B cell (primary cell): ENCODE data around the gene SRD5A1. TPM values are rescaled to one million over a fixed set of nuclear protein-coding genes. Genes with fewer than 3 reads are reported as not detected.

Experiments used
- ATAC-seq: fragments of 200-7000 bp; cut with Tn5 transposase; one replicate; pipeline ENCODE4 v1.10.0; 2021; ENCODE audit warnings: low read depth, mild to moderate bottlenecking, moderate number of reproducible peaks, moderate library complexity
- CTCF ChIA-PET: fragments of 350-600 bp; sonication (Branson Sonifier 250); formaldehyde crosslinking; loops from one replicate; lab custom pipeline; 2021; ENCODE audit warnings: antibody characterized with exemption, inconsistent platforms; lab: Charles Lee
- POLR2A ChIA-PET: fragments of 350-600 bp; sonication (Branson Sonifier 250); formaldehyde crosslinking; loops from one replicate; lab custom pipeline; 2021; ENCODE audit warnings: antibody characterized with exemption; lab: Charles Lee
- DNase-seq: peaks from one replicate; pipeline ENCODE4 v3.0.0; 2013
- H2AFZ ChIP-seq: 2 replicates; pipeline ENCODE4 v1.6.1; 2012; ENCODE audit warnings: mild to moderate bottlenecking, low read depth, low read length; ENCODE audit not compliant: insufficient read depth, poor library complexity, severe bottlenecking
- H3K27ac ChIP-seq, 2 donors: 1 replicate in 1 of 2; 2 replicates in 1 of 2; pipeline ENCODE4 v1.5.1; 2012 to 2013; ENCODE audit warnings: low read length in 2 of 2, mild to moderate bottlenecking in 2 of 2, moderate library complexity in 1 of 2
- H3K27me3 ChIP-seq, 4 experiments: fragments of 200-600 bp in 1 of 4; sonication (generic) in 1 of 4; replicated peaks in 1 of 4; 1 replicate in 2 of 4; 2 replicates in 2 of 4; pipeline versions ENCODE4 v1.6.1 to v1.7.0; 2013 to 2016; ENCODE audit warnings: low read length in 3 of 4, mild to moderate bottlenecking in 2 of 4, mixed read lengths in 1 of 4, moderate library complexity in 1 of 4; ENCODE audit not compliant: insufficient read depth in 4 of 4, control insufficient read depth in 3 of 4; ENCODE audit errors: control extremely low read depth in 1 of 4
- H3K36me3 ChIP-seq, 2 experiments: replicated peaks in 1 of 2; 1 replicate in 1 of 2; 2 replicates in 1 of 2; pipeline versions ENCODE4 v1.6.1 to v1.7.1; 2013; ENCODE audit warnings: low read length in 1 of 2; ENCODE audit not compliant: insufficient read depth in 2 of 2, control insufficient read depth in 1 of 2; ENCODE audit errors: control extremely low read depth in 1 of 2, extremely low read depth in 1 of 2
- H3K4me1 ChIP-seq, 2 donors: fragments of 200-600 bp in 1 of 2; sonication (generic) in 1 of 2; 1 replicate in 1 of 2; 2 replicates in 1 of 2; pipeline versions ENCODE4 v1.5.1 to v1.6.1; 2013 to 2017; ENCODE audit warnings: low read length in 2 of 2; ENCODE audit not compliant: control insufficient read depth in 2 of 2, insufficient read depth in 2 of 2
- H3K4me2 ChIP-seq: replicated peaks from 2 replicates; pipeline ENCODE3; 2012; ENCODE audit warnings: mild to moderate bottlenecking, low read depth, low read length; ENCODE audit not compliant: poor library complexity, severe bottlenecking
- H3K4me3 ChIP-seq, 5 experiments: fragments of 200-600 bp in 1 of 5; sonication (generic) in 1 of 5; 1 replicate in 3 of 5; 2 replicates in 2 of 5; pipeline versions ENCODE4 v1.5.1 to v1.7.0; 2011 to 2016; ENCODE audit warnings: low read length in 4 of 5, mild to moderate bottlenecking in 4 of 5, low read depth in 2 of 5, control low read depth in 1 of 5, moderate library complexity in 1 of 5; ENCODE audit not compliant: insufficient read depth in 1 of 5; ENCODE audit errors: control extremely low read depth in 1 of 5, extremely low read depth in 1 of 5
- H3K79me2 ChIP-seq: fragments of 200-600 bp; sonication (generic); one replicate; pipeline ENCODE4 v1.6.0; 2016; ENCODE audit warnings: low read length; ENCODE audit not compliant: control insufficient read depth, insufficient read depth
- H3K9ac ChIP-seq: fragments of 200-600 bp; sonication (generic); 2 replicates; pipeline ENCODE4 v1.6.1; 2017; ENCODE audit warnings: mild to moderate bottlenecking, low read length, moderate library complexity
- H3K9me3 ChIP-seq, 3 donors: one replicate each; pipeline versions ENCODE4 v1.6.1 to v1.7.1; 2013; ENCODE audit warnings: low read length in 2 of 3; ENCODE audit not compliant: control insufficient read depth in 2 of 3, insufficient read depth in 1 of 3; ENCODE audit errors: control extremely low read depth in 1 of 3
- H4K20me1 ChIP-seq: 2 replicates; pipeline ENCODE4 v1.6.0; 2012; ENCODE audit warnings: mild to moderate bottlenecking, low read length; ENCODE audit not compliant: insufficient read depth, control insufficient read depth, poor library complexity, severe bottlenecking
- H3K27ac Mint-ChIP-seq: one replicate; pipeline ENCODE4 v1.8.0; 2021; ENCODE audit warnings: mixed read lengths
- H3K27me3 Mint-ChIP-seq: one replicate; pipeline ENCODE4 v1.8.0; 2021; ENCODE audit warnings: mixed read lengths
- H3K4me1 Mint-ChIP-seq: one replicate; pipeline ENCODE4 v1.8.0; 2021; ENCODE audit warnings: mixed read lengths
- H3K4me3 Mint-ChIP-seq: one replicate; pipeline ENCODE4 v1.8.0; 2021; ENCODE audit warnings: mixed read lengths
- H3K9me3 Mint-ChIP-seq: one replicate; pipeline ENCODE4 v1.8.0; 2022; ENCODE audit warnings: mixed read lengths; ENCODE audit not compliant: insufficient read depth
- EZH2 ChIP-seq: IDR thresholded peaks from 2 replicates; pipeline ENCODE4 v1.6.1; 2012; ENCODE audit warnings: borderline replicate concordance, low read depth, mild to moderate bottlenecking, moderate library complexity, low read length; ENCODE audit not compliant: insufficient read depth, poor library complexity, severe bottlenecking
- WGBS: methylation state at CpG from one replicate; pipeline ENCODE4 v1.1.5; 2013; ENCODE audit warnings: missing lambda C conversion rate; ENCODE audit not compliant: insufficient coverage; 5-methylcytosine and 5-hydroxymethylcytosine counted together
- intact Hi-C: fragments of 100-400 bp; cut with micrococcal nuclease; formaldehyde crosslinking; loops from one replicate; pipeline ENCODE4 v1.10.0; 2022
- polyA plus RNA-seq: library from polyadenylated mRNA; depleted of rRNA; stranded (reverse); fragments of >200 nt; gene quantifications from 2 replicates; pipeline ENCODE4 v1.2.3, GENCODE V29; 2012
- total RNA-seq, 2 donors: library from RNA; stranded (reverse); fragments of 120-200 nt in 1 of 2; gene quantifications; 1 replicate in 1 of 2; 2 replicates in 1 of 2; pipeline versions ENCODE4 v1.2.3 to v1.2.4, GENCODE V29; 2013 to 2022
- TF ChIP-seq, protein P1 (sequence below): fragments of 200-600 bp; IDR thresholded peaks from one replicate; pipeline ENCODE4 v1.8.0; 2022; ENCODE audit warnings: antibody characterized with exemption, mild to moderate bottlenecking

Gene SRD5A1
- total and polyA plus RNA-seq, 2 donors (not counting 1 experiment from before 2014, with no cell fraction given): 17.2 to 29.2 TPM

DNA sequence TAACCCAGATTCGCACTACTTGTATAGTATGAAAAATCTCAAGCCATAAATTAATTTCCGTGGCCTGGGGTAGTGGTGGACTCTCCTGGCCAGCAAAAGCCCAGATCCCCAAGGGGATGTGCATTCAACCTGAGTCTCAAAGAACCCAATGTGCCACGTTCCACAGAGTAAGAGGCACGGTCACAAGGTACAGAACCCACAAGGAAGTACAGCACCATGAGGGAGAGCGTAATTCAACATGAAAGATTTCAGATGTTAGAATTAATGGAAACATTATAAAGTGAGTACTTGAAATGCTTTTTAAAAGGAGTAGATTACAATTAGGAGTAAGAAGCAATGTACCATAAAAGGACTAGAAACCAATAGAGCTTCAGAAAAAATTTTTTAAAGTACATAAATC, 23.4 kb downstream of the SRD5A1 start:
- Mint-ChIP-seq H3K4me3 (no peak overlapping the region), H3K4me1 (peaks cover 31% of the 10 kb centered on the region), H3K27me3 (no peaks in the 10 kb centered on the region), H3K9me3 (peaks cover 4% of the 10 kb centered on the region), H3K27ac (no peak overlapping the region)
- no peak for ATAC-seq
- Histone ChIP-seq H3K36me3 (peaks cover 2 to 32% of the 10 kb centered on the region in 2 experiments), H3K4me3 (no peak overlapping the region), H4K20me1 (no peaks in the 10 kb centered on the region), H2AFZ (no peak overlapping the region), H3K27ac (no peak overlapping the region), H3K4me2 (no peak overlapping the region), H3K4me1 (peaks cover 23 to 28% of the 10 kb centered on the region in 2 donors), H3K9me3 (peaks cover 1 to 20% (median 13%) of the 10 kb centered on the region in 3 donors), H3K27me3 (no peaks in the 10 kb centered on the region), H3K79me2 (no peaks in the 10 kb centered on the region), H3K9ac (no peak overlapping the region)
- DNase-seq: peak; percentile 20
- ChIA-PET POLR2A (no interaction called here), CTCF (interaction anchor here (1.5 kb wide), 1 partner anchor 55 kb away, joined by 3 read pairs; no protein-coding TSS in a partner anchor)
- TF ChIP-seq EZH2: no peak
- TF ChIP-seq, protein P1, sequence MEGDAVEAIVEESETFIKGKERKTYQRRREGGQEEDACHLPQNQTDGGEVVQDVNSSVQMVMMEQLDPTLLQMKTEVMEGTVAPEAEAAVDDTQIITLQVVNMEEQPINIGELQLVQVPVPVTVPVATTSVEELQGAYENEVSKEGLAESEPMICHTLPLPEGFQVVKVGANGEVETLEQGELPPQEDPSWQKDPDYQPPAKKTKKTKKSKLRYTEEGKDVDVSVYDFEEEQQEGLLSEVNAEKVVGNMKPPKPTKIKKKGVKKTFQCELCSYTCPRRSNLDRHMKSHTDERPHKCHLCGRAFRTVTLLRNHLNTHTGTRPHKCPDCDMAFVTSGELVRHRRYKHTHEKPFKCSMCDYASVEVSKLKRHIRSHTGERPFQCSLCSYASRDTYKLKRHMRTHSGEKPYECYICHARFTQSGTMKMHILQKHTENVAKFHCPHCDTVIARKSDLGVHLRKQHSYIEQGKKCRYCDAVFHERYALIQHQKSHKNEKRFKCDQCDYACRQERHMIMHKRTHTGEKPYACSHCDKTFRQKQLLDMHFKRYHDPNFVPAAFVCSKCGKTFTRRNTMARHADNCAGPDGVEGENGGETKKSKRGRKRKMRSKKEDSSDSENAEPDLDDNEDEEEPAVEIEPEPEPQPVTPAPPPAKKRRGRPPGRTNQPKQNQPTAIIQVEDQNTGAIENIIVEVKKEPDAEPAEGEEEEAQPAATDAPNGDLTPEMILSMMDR: no peak
- intact Hi-C loops: no loop called here
- WGBS: 100% methylated on average over 3 of the region's 5 CpGs

- no peaks in the 10 kb centered on the region for H3K27me3 ChIP-seq
- H3K27ac Mint-ChIP-seq: peak overlapping the region; percentile 93
- peaks cover under 1 to 26% of the 10 kb centered on the region in 2 experiments for H3K36me3 ChIP-seq
- peak overlapping the region; percentile 71 for H3K4me2 ChIP-seq
- H3K4me3 Mint-ChIP-seq: peak overlapping the region; percentile 78
- ChIA-PET POLR2A (interaction anchor here (1.6 kb wide), 1 partner anchor 28 kb away, joined by 9 read pairs; the partner anchor contains the start of genes NSUN2 and SRD5A1), CTCF (interaction anchor here (0.6 to 1.1 kb wide), 4 partner anchors 27 to 1165 kb away, joined by 3 to 4 read pairs (median 3); partner anchors contain the start of genes NSUN2 and SRD5A1)
- H3K27ac ChIP-seq: peak overlapping the region; percentile 82 to 87
- H3K9me3 ChIP-seq: peaks cover 1 to 20% (median 13%) of the 10 kb centered on the region in 3 donors
- peaks cover 4% of the 10 kb centered on the region for H3K9me3 Mint-ChIP-seq
- H3K4me1 Mint-ChIP-seq: peaks cover 30% of the 10 kb centered on the region
- DNase-seq (peak; percentile 80), ATAC-seq (peak; percentile 82)
- H3K79me2 ChIP-seq: no peaks in the 10 kb centered on the region
- no peaks in the 10 kb centered on the region for H4K20me1 ChIP-seq
- intact Hi-C loops: loop anchor here (1.0 kb wide), 3 partner anchors 27 to 1238 kb away; partner anchors contain the start of genes ICE1, NSUN2 and SRD5A1
- TF ChIP-seq, protein P1: no peak
- TF ChIP-seq EZH2: no peak
- H3K9ac ChIP-seq: peak overlapping the region; percentile 57
- peak overlapping the region in 4 of 5 experiments; percentile 35 to 62 (median 54) for H3K4me3 ChIP-seq
- H3K27me3 Mint-ChIP-seq: no peaks in the 10 kb centered on the region
- peak overlapping the region; percentile 75 for H2AFZ ChIP-seq
- 56% methylated on average over 8 of the region's 13 CpGs for WGBS
- H3K4me1 ChIP-seq: peaks cover 20 to 26% of the 10 kb centered on the region in 2 donors
These were observed 26.9 kb downstream of the SRD5A1 start for GRCh38 chr5:6659941-6660684.
